Measurements from ENCODE around the gene THSD7B.

GRCh38 chr2:137255990-137256389 is 490.6 kb downstream of the THSD7B start:
- TF ChIP-seq POLR2AphosphoS5 (IDR thresholded peaks at IDR 0.05): no peak
- TF ChIP-seq CTCF (IDR thresholded peaks at IDR 0.05): no peak
- TF ChIP-seq POLR2A (IDR thresholded peaks at IDR 0.05): no peak

Data from prostate gland (tissue), 2 donors.